ENCODE data around the gene TRIM7. TPM values are rescaled to one million over a fixed set of nuclear protein-coding genes. Genes with fewer than 3 reads are reported as not detected.
"Not testable (repeated sequence)": the region's sequence is repeated elsewhere in the genome, so short reads cannot be mapped to it uniquely, and the experiment has no call there.

The TRIM7 gene
- total RNA-seq, 1 donor from 2014 or later, result 20.8 TPM

DNA sequence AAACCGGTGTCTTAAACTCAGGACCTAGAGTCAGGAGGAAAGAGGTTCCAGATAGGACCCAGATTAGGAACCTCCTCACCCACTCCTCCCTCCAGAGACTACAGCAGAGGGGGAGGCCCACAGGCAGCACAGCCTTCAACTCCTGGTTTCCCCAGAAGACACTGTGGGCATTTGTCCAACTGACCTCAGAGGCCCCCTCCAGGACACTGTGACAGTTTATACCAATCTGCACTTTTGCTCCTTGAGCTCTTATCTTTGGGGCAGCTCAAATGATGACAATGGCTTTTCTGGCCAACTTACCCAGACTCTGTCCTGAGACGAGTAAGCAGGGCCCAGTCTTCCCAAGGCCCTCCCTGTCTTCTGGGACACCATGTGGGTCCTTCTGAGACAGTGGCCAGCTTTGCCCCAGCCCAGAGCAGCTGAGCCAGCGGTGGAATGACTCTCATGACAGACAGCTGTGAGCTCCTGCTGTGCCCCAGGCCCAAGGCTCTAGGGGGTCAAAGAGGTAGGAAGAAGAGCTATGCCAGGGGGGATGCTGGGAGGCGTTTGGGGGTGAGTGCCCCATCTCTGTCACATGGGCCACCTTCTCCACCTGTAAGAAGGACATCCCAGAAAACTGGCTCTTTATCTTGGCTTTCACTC is 43.3 kb downstream of the TRIM7 start:
- TF ChIP-seq, protein P1, sequence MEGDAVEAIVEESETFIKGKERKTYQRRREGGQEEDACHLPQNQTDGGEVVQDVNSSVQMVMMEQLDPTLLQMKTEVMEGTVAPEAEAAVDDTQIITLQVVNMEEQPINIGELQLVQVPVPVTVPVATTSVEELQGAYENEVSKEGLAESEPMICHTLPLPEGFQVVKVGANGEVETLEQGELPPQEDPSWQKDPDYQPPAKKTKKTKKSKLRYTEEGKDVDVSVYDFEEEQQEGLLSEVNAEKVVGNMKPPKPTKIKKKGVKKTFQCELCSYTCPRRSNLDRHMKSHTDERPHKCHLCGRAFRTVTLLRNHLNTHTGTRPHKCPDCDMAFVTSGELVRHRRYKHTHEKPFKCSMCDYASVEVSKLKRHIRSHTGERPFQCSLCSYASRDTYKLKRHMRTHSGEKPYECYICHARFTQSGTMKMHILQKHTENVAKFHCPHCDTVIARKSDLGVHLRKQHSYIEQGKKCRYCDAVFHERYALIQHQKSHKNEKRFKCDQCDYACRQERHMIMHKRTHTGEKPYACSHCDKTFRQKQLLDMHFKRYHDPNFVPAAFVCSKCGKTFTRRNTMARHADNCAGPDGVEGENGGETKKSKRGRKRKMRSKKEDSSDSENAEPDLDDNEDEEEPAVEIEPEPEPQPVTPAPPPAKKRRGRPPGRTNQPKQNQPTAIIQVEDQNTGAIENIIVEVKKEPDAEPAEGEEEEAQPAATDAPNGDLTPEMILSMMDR (IDR thresholded peaks at IDR 0.05; ENCODE audit: insufficient read depth, low read length, severe bottlenecking), result no peak
- H3K36me3 ChIP-seq (ENCODE audit: control insufficient read depth, insufficient read depth, low read length), result no peaks in the 10 kb centered on the region
- no peak for FAIRE-seq
- no peaks in the 10 kb centered on the region for H3K27me3 ChIP-seq (ENCODE audit: control insufficient read depth, insufficient read depth, low read length)
- peak overlapping the region; percentile 10 for H3K4me3 ChIP-seq (ENCODE audit: low read depth, low read length)
- no peak for DNase-seq (ENCODE audit: low read depth)

DNA sequence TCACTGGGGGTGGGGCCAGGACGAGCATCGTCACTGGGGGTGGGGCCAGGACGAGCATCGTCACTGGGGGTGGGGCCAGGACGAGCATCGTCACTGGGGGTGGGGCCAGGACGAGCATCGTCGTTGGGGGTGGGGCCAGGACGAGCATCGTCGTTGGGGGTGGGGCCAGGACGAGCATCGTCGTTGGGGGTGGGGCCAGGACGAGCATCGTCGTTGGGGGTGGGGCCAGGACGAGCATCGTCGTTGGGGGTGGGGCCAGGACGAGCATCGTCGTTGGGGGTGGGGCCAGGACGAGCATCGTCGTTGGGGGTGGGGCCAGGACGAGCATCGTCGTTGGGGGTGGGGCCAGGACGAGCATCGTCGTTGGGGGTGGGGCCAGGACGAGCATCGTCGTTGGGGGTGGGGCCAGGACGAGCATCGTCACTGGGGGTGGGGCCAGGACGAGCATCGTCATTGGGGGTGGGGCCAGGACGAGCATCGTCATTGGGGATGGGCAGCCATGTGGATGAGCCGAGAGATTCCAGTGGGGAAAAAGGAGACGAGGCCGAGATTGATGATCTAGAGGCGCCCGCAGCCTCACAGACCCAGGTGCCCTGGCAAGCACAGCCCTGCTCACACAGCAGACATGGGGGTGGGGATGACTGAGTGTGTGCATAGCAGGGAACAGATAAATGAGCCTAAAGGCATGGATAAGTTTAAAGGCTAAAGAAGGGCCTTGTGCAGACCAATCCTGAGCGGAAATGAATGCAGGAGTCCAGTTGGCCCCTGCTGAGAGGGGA is 44.1 kb downstream of the TRIM7 start:
- not testable (repeated sequence) for H3K27me3 ChIP-seq (ENCODE audit: control insufficient read depth, insufficient read depth, low read length); FAIRE-seq; DNase-seq (ENCODE audit: low read depth); H3K36me3 ChIP-seq (ENCODE audit: control insufficient read depth, insufficient read depth, low read length)
- H3K4me3 ChIP-seq (ENCODE audit: low read depth, low read length), result peak overlapping the region; percentile 10

DNA sequence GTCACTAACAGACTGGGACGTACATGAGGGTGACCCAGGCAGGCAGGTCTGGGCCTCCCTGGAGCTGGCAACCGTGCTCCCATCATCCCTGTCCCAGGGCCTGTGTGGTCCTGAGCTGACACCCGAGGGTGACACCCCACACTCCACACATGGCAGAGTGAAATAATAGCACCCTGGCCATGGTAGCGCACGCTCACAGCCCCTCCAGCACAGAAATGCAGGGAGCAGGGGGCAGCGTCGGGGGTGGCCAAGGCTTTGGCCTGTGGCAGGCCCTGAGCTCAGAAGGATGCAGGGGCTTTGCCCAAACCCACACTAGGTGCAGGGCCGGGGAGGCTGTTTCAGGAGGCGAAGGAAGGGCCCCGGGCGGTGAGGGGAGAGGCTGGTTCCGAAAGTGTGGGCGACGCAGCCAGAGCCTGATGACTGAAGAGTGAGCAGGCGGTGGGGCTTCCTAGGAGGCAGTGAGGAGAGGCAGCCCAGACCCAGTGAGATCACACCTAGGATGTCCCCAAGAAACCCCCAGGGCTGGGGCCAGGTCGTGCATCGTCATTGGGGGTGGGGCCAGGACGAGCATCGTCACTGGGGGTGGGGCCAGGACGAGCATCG is 44.7 kb downstream of the TRIM7 start:
- H3K4me3 ChIP-seq (ENCODE audit: low read depth, low read length), result peak overlapping the region; percentile 14
- DNase-seq (ENCODE audit: low read depth), result peak; percentile 47
- no peaks in the 10 kb centered on the region for H3K36me3 ChIP-seq (ENCODE audit: control insufficient read depth, insufficient read depth, low read length)
- TF ChIP-seq, protein P1 (IDR thresholded peaks at IDR 0.05; ENCODE audit: insufficient read depth, low read length, severe bottlenecking), result no peak
- FAIRE-seq, result no peak
- no peaks in the 10 kb centered on the region for H3K27me3 ChIP-seq (ENCODE audit: control insufficient read depth, insufficient read depth, low read length)

DNA sequence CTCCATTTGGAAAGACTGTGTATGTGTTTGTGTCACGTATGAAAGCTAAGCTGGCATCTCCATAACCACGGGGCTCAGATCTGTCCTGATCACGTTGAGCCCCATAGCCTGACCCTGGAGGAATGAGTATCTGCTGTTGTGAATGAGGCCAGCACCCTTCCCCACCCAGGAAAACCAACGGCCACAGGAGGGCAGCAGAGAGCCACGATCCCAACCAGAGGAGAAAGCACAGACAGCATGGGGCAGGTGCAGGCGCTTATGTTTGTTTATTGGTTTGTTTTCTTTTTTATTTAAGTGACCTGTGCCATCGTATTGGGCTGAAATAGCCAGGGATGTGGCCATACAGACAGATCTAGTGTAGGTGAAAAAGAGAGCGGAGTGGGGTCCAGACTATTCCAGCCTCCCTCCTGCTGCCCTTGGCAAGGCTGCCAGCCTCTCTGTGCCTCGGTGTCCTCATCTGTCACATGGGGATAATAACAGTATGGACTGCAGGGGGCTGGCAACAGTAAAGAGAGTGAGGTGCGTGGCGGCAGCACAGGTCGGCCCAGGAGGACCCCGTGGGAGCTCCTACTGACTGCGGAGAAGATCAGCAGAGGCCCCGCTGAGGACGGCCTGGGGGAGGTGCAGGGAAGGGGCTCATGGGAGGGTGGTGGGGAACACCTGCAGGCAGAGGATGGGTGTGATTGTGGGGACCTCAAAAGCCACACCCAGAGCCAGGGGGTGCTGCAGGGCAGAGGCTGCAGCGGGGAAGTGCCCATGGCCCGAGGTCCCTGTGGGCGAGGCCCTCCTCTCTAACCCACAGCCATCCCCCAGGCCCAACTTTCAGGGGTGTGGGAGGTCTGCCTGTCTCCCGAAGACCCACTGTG is 45.5 kb downstream of the TRIM7 start:
- Histone ChIP-seq H3K27me3 (ENCODE audit: control insufficient read depth, insufficient read depth, low read length) (no peaks in the 10 kb centered on the region), H3K4me3 (ENCODE audit: low read depth, low read length) (no peak overlapping the region), H3K36me3 (ENCODE audit: control insufficient read depth, insufficient read depth, low read length) (no peaks in the 10 kb centered on the region)
- FAIRE-seq, result no peak
- TF ChIP-seq, protein P1 (IDR thresholded peaks at IDR 0.05; ENCODE audit: insufficient read depth, low read length, severe bottlenecking), result peak; percentile 92
- peak; percentile 64 for DNase-seq (ENCODE audit: low read depth)

DNA sequence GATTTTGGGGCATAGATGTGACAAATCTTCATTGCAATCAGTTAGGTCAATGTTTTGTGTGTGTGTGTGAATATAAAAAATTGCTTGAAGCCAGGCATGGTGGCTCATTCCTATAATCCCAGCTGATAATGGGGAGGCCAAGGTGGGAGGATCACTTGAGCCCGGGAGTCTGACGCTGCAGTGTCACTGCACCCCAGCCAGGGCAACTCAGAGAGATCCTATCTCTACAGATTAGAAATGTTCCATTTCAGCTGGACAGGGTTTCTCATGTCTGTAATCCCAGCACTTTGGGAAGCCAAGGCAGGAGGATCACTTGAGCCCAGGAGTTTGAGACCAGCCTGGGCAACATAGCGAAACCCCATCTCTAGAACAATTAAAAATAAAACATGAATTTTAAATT is 46.1 kb downstream of the TRIM7 start:
- TF ChIP-seq, protein P1 (IDR thresholded peaks at IDR 0.05; ENCODE audit: insufficient read depth, low read length, severe bottlenecking), result no peak
- Histone ChIP-seq H3K27me3 (ENCODE audit: control insufficient read depth, insufficient read depth, low read length) (no peaks in the 10 kb centered on the region), H3K36me3 (ENCODE audit: control insufficient read depth, insufficient read depth, low read length) (no peaks in the 10 kb centered on the region), H3K4me3 (ENCODE audit: low read depth, low read length) (no peak overlapping the region)
- no peak for FAIRE-seq
- DNase-seq (ENCODE audit: low read depth), result no peak

Measured in bronchial epithelial cell (primary cell).